GM19023 (cell line): ENCODE data around the gene RAB40B.

Experiments used
- ATAC-seq: cut with Tn5 transposase; IDR thresholded peaks from one replicate; pipeline ENCODE4 v1.9.1; 2021; ENCODE audit warnings: mild to moderate bottlenecking, moderate library complexity; ENCODE audit not compliant: unreplicated experiment

The RAB40B gene

GRCh38 chr17:82623707-82624106 is 74.8 kb downstream of the RAB40B start:
- no peak for ATAC-seq

GRCh38 chr17:82619641-82620040 is 78.9 kb downstream of the RAB40B start:
- ATAC-seq: no peak

GRCh38 chr17:82619211-82619610 is 79.3 kb downstream of the RAB40B start:
- no peak for ATAC-seq

- no peak for ATAC-seq
These were observed 82.3 kb downstream of the RAB40B start for GRCh38 chr17:82616021-82616711.

GRCh38 chr17:82615084-82616020 is 83.1 kb downstream of the RAB40B start:
- no peak for ATAC-seq

GRCh38 chr17:82614095-82614631 is 84.3 kb downstream of the RAB40B start:
- no peak for ATAC-seq

GRCh38 chr17:82613283-82614094 is 85.0 kb downstream of the RAB40B start:
- ATAC-seq: no peak

GRCh38 chr17:82611140-82612058 is 87.1 kb downstream of the RAB40B start:
- no peak for ATAC-seq

GRCh38 chr17:82609655-82610054 is 88.8 kb downstream of the RAB40B start:
- ATAC-seq: no peak

GRCh38 chr17:82608816-82609215 is 89.7 kb downstream of the RAB40B start:
- no peak for ATAC-seq

GRCh38 chr17:82605939-82606600 is 92.4 kb downstream of the RAB40B start:
- no peak for ATAC-seq
